Measurements from ENCODE around the gene ZNF418. TPM values are rescaled to one million over a fixed set of nuclear protein-coding genes. Genes with fewer than 3 reads are reported as not detected.

The ZNF418 gene
- total RNA-seq (10 to 100 TPM in 6 of 9 donors, 1 to 10 TPM in 3; 6.3 to 17.0 (median 11.9) TPM), polyA plus RNA-seq (1 to 10 TPM; 3.5 to 8.6 TPM)
- long read RNA-seq, donor 1, partial matches to known transcripts, result 0 of 2 reads
- long read RNA-seq, donor 1, other reads (novel, unspliced or antisense), result 2 of 2 reads
- long read RNA-seq, donor 2, partial matches to known transcripts, result 0 of 5 reads
- long read RNA-seq, donor 2, other reads (novel, unspliced or antisense), result 4 of 5 reads
- long read RNA-seq, donor 3, partial matches to known transcripts, result 0 of 3 reads
- long read RNA-seq, donor 3, other reads (novel, unspliced or antisense), result 3 of 3 reads

DNA sequence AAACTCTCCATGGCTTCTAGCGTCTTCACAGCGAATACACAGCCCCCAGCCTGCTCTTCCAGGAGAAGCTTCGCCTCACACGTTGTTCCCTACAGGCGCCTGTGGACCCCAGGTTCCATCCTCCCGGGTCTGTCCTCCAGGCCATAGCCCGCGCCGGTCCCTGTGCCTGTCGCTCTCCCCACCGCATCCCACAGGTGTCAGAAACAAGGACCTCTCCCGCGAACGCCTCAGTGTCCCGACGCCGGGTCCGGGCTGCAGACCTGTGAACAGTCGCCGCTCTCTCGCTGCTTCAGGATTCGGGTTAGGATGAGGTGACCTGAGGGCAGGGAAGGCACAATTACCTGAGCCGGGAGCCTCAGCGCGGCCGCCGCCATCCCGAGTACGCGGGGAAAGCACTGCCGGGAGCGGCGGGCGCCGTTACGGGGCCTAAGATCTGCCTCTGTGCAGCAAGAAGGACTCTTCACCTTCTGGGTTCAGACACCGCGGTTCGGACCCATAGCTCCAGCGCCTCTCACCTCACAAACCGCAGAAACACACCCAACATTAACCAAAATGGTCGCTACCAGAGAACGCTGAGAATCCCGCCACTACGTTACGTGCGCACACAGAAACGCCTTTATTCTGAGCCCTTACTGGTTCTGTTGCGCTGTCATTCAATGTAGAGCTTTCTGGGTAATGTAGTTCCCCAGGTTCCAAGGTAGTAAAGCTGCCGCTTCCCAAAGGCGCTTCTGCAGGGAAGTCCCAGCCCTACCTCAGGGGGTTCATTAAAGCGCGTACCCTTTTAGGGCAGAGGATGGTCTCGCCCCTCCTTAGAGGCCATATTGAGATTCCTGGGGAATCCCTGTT, at the start of gene ZNF418:
Gene ZNF418 (minus strand): TSS at position 583 of the 846 bp plus-strand sequence. CDS start 1,580 bp downstream, outside the sequence.
- TF ChIP-seq, protein P1, sequence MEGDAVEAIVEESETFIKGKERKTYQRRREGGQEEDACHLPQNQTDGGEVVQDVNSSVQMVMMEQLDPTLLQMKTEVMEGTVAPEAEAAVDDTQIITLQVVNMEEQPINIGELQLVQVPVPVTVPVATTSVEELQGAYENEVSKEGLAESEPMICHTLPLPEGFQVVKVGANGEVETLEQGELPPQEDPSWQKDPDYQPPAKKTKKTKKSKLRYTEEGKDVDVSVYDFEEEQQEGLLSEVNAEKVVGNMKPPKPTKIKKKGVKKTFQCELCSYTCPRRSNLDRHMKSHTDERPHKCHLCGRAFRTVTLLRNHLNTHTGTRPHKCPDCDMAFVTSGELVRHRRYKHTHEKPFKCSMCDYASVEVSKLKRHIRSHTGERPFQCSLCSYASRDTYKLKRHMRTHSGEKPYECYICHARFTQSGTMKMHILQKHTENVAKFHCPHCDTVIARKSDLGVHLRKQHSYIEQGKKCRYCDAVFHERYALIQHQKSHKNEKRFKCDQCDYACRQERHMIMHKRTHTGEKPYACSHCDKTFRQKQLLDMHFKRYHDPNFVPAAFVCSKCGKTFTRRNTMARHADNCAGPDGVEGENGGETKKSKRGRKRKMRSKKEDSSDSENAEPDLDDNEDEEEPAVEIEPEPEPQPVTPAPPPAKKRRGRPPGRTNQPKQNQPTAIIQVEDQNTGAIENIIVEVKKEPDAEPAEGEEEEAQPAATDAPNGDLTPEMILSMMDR (IDR thresholded peaks at IDR 0.05), result no peak
- TF ChIP-seq POLR2A (IDR thresholded peaks at IDR 0.05), result no peak
- intact Hi-C loops (cut with DNase I), result no loop called here
- Histone ChIP-seq H3K9me3 (peaks cover 0 to 87% (median 10%) of the 10 kb centered on the region in 12 donors), H3K36me3 (peaks cover 0 to 41% (median 6%) of the 10 kb centered on the region in 9 donors), H3K4me1 (peaks cover 0 to 19% (median 7%) of the 10 kb centered on the region in 12 donors), H3K27me3 (no peaks in the 10 kb centered on the region), H3K4me3 (peak within 1 kb of the TSS; percentile 66 to 92 (median 83)), H3K27ac (peak within 1 kb of the TSS; percentile 34 to 85 (median 73))
- ATAC-seq (peak; percentile 97 to 99 (median 98)), DNase-seq (peak in 4 of 5 donors; percentile 63 to 79 (median 72))
- WGBS, 4 donors, result 1 to 3% (median 2%) methylated on average over 39 to 54 of the region's 54 CpGs

DNA sequence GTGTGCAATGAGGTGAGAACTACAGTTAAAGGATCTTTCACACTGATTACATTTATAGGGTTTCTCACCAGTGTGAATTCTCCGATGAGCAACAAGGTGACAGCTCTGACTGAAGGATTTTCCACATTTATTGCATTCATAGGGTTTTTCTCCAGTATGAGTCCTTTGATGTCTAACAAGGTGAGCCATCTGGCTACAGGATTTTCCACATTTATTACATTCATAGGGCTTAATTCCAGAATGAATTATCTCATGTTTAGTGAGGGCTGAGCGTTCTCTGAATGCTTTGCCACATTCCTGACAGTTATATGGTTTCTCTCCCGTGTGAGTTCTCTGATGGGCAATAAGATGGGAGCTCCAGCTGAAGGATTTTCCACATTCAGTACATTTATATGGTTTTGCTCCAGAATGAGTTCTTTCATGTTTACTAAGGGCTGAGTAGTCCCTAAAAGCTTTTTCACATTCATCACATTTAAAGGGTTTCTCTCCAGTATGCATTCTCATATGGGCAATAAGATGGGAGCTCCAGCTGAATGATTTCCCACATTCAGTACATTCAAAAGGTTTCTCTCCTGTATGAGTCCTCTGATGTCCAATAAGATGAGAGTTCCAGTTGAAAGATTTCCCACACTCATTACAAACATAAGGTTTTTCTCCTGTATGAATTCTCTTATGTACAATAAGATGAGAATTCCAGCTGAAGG, 43.5 kb upstream of the ZNF418 start:
- no peak for DNase-seq
- no peak for TF ChIP-seq POLR2A (IDR thresholded peaks at IDR 0.05)
- TF ChIP-seq, protein P1 (IDR thresholded peaks at IDR 0.05), result no peak
- Histone ChIP-seq H3K27me3 (no peaks in the 10 kb centered on the region), H3K9me3 (peaks cover 17 to 100% (median 100%) of the 10 kb centered on the region in 12 donors), H3K4me3 (no peak overlapping the region), H3K4me1 (no peaks in the 10 kb centered on the region), H3K27ac (no peak overlapping the region), H3K36me3 (peaks cover 33 to 100% (median 55%) of the 10 kb centered on the region in 9 donors)
- no peak for ATAC-seq
- WGBS, 4 donors, result 96 to 100% (median 98%) methylated on average over 3 of the region's 3 CpGs
- intact Hi-C loops (cut with DNase I), result loop anchor here in 2 of 10 donors (5.0 to 10.0 kb wide), 3 partner anchors 146 to 224 kb away; no protein-coding TSS in a partner anchor

DNA sequence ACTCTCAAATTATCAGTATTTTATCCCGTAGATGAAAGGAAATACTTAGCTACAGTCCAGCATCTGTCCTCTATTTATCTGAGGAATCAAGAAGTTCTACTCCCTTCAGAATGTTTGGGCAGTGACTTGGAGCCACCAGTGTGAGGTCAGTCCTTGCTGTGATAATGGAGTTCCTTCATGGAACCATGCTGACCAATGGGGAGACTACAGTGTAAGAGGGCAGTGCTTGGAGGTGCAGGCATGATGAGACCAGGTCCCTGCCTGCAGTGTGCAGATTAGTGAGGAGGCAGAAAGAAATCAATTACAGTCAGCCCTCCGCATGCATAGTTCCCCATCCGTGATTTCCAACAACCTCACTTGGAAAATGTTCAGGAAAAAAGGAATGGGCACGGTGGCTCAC, 39.2 kb upstream of the ZNF418 start, which contains the start of gene C19orf18:
Gene C19orf18 (minus strand): TSS at position 101 of the 400 bp plus-strand sequence. CDS start 102 bp downstream, outside the sequence.
- Histone ChIP-seq H3K4me1 (no peaks in the 10 kb centered on the region), H3K27ac (no peak within 1 kb of the TSS), H3K9me3 (peaks cover 13 to 100% (median 98%) of the 10 kb centered on the region in 12 donors), H3K4me3 (no peak within 1 kb of the TSS), H3K27me3 (no peaks in the 10 kb centered on the region), H3K36me3 (peaks cover 6 to 93% (median 17%) of the 10 kb centered on the region in 9 donors)
- 83 to 96% (median 95%) methylated on average over 4 of the region's 4 CpGs for WGBS, 4 donors
- no peak for ATAC-seq
- intact Hi-C loops (cut with DNase I), result loop anchor here in 1 of 10 donors (10.0 kb wide), 1 partner anchor 150 kb away; no protein-coding TSS in a partner anchor
- DNase-seq, result no peak
- TF ChIP-seq, protein P1 (IDR thresholded peaks at IDR 0.05), result no peak

Data from heart left ventricle (tissue), 16 donors.